ENCODE data around the gene PTPRC.
"Not testable (repeated sequence)": the region's sequence is repeated elsewhere in the genome, so short reads cannot be mapped to it uniquely, and the experiment has no call there.

Gene PTPRC, protein sequence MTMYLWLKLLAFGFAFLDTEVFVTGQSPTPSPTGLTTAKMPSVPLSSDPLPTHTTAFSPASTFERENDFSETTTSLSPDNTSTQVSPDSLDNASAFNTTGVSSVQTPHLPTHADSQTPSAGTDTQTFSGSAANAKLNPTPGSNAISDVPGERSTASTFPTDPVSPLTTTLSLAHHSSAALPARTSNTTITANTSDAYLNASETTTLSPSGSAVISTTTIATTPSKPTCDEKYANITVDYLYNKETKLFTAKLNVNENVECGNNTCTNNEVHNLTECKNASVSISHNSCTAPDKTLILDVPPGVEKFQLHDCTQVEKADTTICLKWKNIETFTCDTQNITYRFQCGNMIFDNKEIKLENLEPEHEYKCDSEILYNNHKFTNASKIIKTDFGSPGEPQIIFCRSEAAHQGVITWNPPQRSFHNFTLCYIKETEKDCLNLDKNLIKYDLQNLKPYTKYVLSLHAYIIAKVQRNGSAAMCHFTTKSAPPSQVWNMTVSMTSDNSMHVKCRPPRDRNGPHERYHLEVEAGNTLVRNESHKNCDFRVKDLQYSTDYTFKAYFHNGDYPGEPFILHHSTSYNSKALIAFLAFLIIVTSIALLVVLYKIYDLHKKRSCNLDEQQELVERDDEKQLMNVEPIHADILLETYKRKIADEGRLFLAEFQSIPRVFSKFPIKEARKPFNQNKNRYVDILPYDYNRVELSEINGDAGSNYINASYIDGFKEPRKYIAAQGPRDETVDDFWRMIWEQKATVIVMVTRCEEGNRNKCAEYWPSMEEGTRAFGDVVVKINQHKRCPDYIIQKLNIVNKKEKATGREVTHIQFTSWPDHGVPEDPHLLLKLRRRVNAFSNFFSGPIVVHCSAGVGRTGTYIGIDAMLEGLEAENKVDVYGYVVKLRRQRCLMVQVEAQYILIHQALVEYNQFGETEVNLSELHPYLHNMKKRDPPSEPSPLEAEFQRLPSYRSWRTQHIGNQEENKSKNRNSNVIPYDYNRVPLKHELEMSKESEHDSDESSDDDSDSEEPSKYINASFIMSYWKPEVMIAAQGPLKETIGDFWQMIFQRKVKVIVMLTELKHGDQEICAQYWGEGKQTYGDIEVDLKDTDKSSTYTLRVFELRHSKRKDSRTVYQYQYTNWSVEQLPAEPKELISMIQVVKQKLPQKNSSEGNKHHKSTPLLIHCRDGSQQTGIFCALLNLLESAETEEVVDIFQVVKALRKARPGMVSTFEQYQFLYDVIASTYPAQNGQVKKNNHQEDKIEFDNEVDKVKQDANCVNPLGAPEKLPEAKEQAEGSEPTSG (N-terminal part only)

DNA sequence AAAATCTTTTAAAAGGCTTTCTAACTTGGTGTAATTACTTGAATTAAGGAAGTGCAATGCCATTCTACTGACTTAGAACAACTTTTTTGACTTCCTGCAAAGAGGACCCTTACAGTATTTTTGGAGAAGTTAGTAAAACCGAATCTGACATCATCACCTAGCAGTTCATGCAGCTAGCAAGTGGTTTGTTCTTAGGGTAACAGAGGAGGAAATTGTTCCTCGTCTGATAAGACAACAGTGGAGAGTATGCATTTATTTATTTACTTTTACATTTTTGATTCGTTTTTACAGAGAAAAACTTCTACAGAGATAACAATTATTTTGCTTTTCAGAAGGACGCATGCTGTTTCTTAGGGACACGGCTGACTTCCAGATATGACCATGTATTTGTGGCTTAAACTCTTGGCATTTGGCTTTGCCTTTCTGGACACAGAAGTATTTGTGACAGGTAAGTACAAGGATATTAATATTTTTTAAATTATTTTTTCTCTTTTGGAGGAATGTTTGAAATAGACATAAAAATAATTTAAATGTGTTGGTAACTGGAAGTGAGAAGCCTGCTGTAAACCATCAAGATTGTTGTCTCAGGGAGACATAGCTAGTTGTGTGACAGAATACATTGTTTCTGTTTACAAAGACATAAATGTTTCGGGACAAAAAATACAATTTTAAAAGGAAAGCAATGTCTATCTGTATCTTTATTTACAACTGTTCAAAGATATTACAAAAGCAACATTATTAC is at the start of gene PTPRC:
Gene PTPRC, plus strand, starts transcription at position 147 of the 742 bp plus-strand sequence. Its CDS starts 229 bp downstream, at position 376.
- no peak for FAIRE-seq
- no peak for DNase-seq (ENCODE audit: low spot score)

DNA sequence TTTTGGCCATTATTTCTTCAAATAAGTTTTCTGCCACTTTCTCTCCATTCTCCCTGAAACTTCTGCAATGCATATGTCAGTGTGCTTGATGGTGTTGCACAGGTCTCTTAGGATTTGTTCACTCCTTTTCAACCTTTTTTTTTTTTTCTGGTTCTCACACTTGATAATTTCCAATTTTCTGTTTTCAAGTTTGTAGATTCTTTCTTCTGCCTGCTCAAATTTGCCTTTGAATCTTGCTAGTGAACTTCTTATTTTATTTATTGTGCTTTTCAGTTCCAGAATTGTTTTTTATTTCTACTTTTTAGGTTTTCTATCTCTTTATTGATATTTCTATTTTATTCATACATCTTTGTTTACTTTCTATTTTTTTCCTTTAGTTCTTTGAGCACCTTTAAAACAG is 48.4 kb upstream of the PTPRC start:
- DNase-seq (ENCODE audit: low spot score) (no peak), FAIRE-seq (no peak)

DNA sequence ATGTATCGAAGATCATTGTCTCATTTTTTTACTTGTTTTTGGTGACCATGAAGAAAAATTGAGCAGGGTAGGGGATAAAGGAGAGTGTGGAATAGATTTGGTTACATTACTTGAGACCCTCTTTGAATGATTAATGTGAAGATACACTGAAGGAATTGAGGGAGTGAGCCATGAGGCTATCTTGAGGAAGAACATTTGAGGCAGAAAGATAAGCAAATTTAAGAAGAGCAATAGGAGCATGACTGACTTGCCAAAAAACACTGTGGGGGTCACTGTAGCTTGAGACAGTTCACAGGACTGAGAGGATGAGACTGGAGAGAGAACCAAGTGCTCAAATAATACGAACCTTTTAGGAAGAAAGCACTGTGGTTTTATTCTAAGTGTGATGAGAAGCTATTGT is 43.1 kb upstream of the PTPRC start:
- no peak for FAIRE-seq
- no peak for DNase-seq (ENCODE audit: low spot score)

DNA sequence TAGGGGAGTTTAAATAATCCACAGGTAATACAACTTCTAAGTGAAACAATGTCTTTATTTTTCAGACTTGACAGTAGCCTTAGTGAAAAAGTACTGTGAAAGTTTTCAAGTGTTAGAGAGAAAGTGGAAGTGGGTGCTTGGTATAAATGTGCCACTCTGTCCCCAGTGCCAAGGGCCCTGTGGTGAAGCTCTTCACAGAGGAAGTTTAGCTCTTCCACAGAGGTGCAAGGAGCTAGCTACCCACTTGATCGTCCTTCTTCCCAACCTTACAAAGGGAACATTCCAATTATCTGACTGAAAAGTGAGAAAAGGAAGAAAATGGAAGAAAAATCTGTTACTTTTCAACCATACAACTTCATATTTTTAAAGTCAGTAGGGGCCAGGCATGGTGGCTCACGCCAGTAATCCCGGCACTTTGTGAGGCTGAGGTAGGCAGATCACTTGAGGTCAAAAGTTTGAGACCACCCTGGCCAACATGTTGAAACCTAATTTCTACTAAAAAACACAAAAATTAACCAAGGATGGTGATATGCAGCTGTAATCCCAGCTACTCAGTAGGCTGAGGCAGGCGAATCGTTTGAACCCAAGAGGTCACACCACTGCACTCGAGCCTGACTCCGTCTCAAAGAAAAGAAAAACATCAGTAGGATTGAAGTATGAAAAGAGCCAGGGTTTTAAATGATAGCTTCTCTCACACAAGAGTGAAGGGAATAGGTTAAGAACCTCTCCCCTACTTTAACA is 41.0 kb upstream of the PTPRC start:
- no peak for DNase-seq (ENCODE audit: low spot score)
- no peak for FAIRE-seq

DNA sequence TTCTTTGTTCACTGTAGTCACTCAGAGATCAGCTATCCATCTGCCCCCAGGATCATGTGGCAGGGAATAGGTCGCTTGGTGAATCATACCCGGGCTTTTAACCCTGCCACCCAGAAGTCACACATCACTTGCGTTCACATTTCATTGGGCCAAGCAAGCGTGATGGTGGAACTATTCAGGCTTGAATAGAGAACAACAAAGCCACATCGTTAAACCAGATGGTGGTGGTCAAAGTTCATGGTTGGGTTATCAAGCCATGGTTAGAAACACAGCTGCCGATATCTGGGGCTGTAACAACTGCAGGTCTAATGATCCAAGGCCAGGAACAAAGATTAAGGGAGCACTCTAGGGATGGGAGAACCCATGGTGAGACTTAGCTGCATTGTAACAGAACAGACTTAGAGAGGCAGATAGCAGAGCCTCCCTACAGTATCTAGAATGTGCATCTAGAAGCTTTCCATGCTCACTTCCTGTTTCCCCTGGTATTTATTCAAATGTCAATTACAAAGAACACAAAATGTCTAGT is 40.0 kb upstream of the PTPRC start:
- DNase-seq (ENCODE audit: low spot score) (peak; percentile 85), FAIRE-seq (peak; percentile 96)

DNA sequence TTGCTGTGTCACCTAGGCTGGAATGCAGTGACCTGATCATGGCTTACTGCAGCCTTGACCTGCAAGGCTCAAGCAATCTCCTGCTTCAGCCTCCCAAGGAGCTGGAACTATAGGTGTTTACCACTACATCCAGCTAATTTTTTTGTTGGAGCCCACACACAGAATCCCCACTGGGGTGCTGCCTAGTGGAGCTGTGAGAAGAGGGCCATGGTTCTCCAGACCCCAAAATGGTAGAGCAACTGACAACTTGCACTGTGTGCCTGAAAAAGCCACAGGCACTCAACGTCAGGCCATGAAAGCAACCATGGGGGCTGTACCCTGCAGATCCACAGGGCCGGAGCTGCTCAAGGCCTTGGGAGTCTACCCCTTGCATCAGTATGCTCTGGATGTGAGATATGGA is 39.1 kb upstream of the PTPRC start:
- DNase-seq (ENCODE audit: low spot score) = no peak
- no peak for FAIRE-seq

- FAIRE-seq = no peak
- no peak for DNase-seq (ENCODE audit: low spot score)
Measured at GRCh38 chr1:198600906-198601305, 37.9 kb upstream of the PTPRC start.

- not testable (repeated sequence) for FAIRE-seq
Measured at GRCh38 chr1:198601310-198601709, 37.5 kb upstream of the PTPRC start.

GRCh38 chr1:198601936-198602889 is 36.6 kb upstream of the PTPRC start:
- FAIRE-seq (no peak), DNase-seq (ENCODE audit: low spot score) (no peak)

More at GRCh38 chr1:198601310-198601709, 37.5 kb upstream of the PTPRC start:
- not testable (repeated sequence) for DNase-seq (ENCODE audit: low spot score)

DNA sequence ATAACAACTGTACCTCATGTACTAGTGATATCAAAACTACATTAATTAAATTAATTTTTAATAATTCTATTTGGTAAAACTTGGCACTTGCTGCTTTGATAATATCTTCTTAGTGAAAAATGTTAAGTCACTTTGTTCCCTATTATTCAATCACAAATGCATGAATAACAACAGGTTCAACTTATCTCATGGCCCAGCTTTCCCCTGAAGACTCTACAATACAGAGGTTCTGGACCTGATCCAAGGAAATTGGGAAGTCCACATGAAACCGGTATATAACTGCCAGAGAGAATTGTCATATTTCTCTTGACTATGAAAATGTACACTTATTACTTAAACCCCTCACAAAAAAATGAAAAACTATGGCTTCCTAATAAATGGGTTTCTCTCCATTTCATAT is 33.9 kb upstream of the PTPRC start:
- DNase-seq (ENCODE audit: low spot score) = no peak
- no peak for FAIRE-seq

DNA sequence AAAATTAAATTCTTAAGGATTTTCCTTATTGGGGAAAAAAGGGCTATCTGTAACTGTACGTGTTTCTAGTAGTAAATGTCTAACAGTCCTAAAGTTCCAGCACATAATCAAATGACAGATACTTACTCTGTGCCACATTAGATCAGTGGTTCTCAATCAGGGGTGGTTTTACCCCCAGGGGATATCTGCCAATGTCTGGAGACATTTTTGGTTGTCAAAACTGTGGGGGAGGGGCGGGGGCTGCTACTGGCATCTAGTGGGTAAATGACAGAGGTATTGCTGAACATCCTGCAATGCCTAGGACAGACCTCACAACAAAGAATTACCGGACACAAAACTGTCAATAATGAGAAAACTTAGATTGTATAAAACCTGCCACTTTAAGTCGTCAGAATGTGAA is 33.4 kb upstream of the PTPRC start:
- DNase-seq (ENCODE audit: low spot score) = no peak
- no peak for FAIRE-seq

DNA sequence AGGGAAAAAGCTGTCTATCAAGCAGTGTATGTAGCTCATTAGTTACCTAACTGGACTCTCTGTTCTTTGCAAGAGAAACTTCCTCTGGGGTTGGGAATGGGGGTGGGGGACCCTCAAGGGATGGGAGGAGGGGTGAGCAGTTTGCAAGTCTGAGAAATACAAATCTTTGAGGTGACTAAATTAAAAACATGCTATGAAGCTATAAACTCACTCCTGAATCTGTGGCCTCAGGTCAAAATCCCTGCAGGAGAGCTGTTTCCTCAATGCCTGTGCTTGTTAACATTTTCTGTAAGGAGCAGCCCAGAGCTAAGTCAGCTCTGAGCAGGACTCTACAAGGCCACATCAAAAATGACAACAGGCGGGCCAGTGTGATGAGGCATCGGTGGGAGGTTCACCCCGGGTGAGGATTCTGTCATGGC is 32.8 kb upstream of the PTPRC start:
- DNase-seq (ENCODE audit: low spot score) (no peak), FAIRE-seq (no peak)

- DNase-seq (ENCODE audit: low spot score) = no peak
- FAIRE-seq = no peak
Measured at GRCh38 chr1:198607714-198608113, 31.1 kb upstream of the PTPRC start.

GRCh38 chr1:198610362-198610761 is 28.5 kb upstream of the PTPRC start:
- DNase-seq (ENCODE audit: low spot score) (no peak), FAIRE-seq (no peak)

- no peak for DNase-seq (ENCODE audit: low spot score)
- no peak for FAIRE-seq
Measured at GRCh38 chr1:198611219-198611618, 27.6 kb upstream of the PTPRC start.

GRCh38 chr1:198612471-198613260 is 26.2 kb upstream of the PTPRC start:
- FAIRE-seq = no peak
- DNase-seq (ENCODE audit: low spot score) = no peak

- DNase-seq (ENCODE audit: low spot score) = no peak
- no peak for FAIRE-seq
Measured at GRCh38 chr1:198617406-198617805, 21.4 kb upstream of the PTPRC start.
